ENCODE data around the gene CCDC8.

Gene CCDC8

GRCh38 chr19:46391296-46392251 lies 21.8 kb downstream of the CCDC8 start:
- no peak overlapping the region for H3K4me3 ChIP-seq (ENCODE audit: low read depth, low read length)
- TF ChIP-seq CTCF (IDR thresholded peaks at IDR 0.05; ENCODE audit: low read depth, low read length, missing control alignments), result no peak
- no peak for DNase-seq (ENCODE audit: low read depth)

GRCh38 chr19:46390866-46391265 lies 22.5 kb downstream of the CCDC8 start:
- no peak overlapping the region for H3K4me3 ChIP-seq (ENCODE audit: low read depth, low read length)
- no peak for TF ChIP-seq CTCF (IDR thresholded peaks at IDR 0.05; ENCODE audit: low read depth, low read length, missing control alignments)
- no peak for DNase-seq (ENCODE audit: low read depth)

GRCh38 chr19:46390121-46390858 lies 23.1 kb downstream of the CCDC8 start:
- no peak for TF ChIP-seq CTCF (IDR thresholded peaks at IDR 0.05; ENCODE audit: low read depth, low read length, missing control alignments)

GRCh38 chr19:46388311-46389095 lies 24.9 kb downstream of the CCDC8 start:
- no peak for DNase-seq (ENCODE audit: low read depth)
- TF ChIP-seq CTCF (IDR thresholded peaks at IDR 0.05; ENCODE audit: low read depth, low read length, missing control alignments), result no peak
- H3K4me3 ChIP-seq (ENCODE audit: low read depth, low read length), result no peak overlapping the region

More at GRCh38 chr19:46390121-46390858, 23.1 kb downstream of the CCDC8 start:
- no peak overlapping the region for H3K4me3 ChIP-seq (ENCODE audit: low read depth, low read length)
- no peak for DNase-seq (ENCODE audit: low read depth)

- no peak for TF ChIP-seq CTCF (IDR thresholded peaks at IDR 0.05; ENCODE audit: low read depth, low read length, missing control alignments)
- H3K4me3 ChIP-seq (ENCODE audit: low read depth, low read length), result no peak overlapping the region
- no peak for DNase-seq (ENCODE audit: low read depth)
Measured at GRCh38 chr19:46387713-46388130, 25.6 kb downstream of the CCDC8 start.

- TF ChIP-seq CTCF (IDR thresholded peaks at IDR 0.05; ENCODE audit: low read depth, low read length, missing control alignments), result no peak
- no peak overlapping the region for H3K4me3 ChIP-seq (ENCODE audit: low read depth, low read length)
- no peak for DNase-seq (ENCODE audit: low read depth)
Measured at GRCh38 chr19:46386996-46387712, 26.2 kb downstream of the CCDC8 start.
